Right forelimb (tissue), 1 donor: ENCODE results near the gene TSC2.

ENCODE experiments used
- DNase-seq: peaks from one replicate; pipeline ENCODE4 v3.0.0-alpha.2; 2018

The TSC2 gene

GRCh38 chr16:2072926-2073325 is 25.1 kb downstream of the TSC2 start:
- no peak for DNase-seq

- no peak for DNase-seq
These were observed 26.3 kb downstream of the TSC2 start for GRCh38 chr16:2074071-2074470.

GRCh38 chr16:2075631-2076030 is 27.8 kb downstream of the TSC2 start:
- DNase-seq, result no peak

- DNase-seq, result no peak
These were observed 28.5 kb downstream of the TSC2 start for GRCh38 chr16:2076072-2076865.

GRCh38 chr16:2077016-2077415 is 29.2 kb downstream of the TSC2 start:
- DNase-seq, result no peak

GRCh38 chr16:2077696-2078095 is 29.9 kb downstream of the TSC2 start:
- no peak for DNase-seq

GRCh38 chr16:2078096-2078495 is 30.3 kb downstream of the TSC2 start:
- DNase-seq, result no peak

GRCh38 chr16:2078691-2079090 is 30.9 kb downstream of the TSC2 start:
- no peak for DNase-seq

- DNase-seq, result no peak
These were observed 31.6 kb downstream of the TSC2 start for GRCh38 chr16:2079311-2079800.

GRCh38 chr16:2079991-2080390 is 32.2 kb downstream of the TSC2 start:
- no peak for DNase-seq

GRCh38 chr16:2081201-2082084 is 33.7 kb downstream of the TSC2 start:
- DNase-seq, result no peak

GRCh38 chr16:2082171-2082982 is 34.6 kb downstream of the TSC2 start:
- no peak for DNase-seq

- DNase-seq, result no peak
These were observed 35.2 kb downstream of the TSC2 start for GRCh38 chr16:2082983-2083364.

- DNase-seq, result no peak
These were observed 35.6 kb downstream of the TSC2 start for GRCh38 chr16:2083409-2083808.

GRCh38 chr16:2083876-2084780 is 36.3 kb downstream of the TSC2 start:
- DNase-seq, result no peak

GRCh38 chr16:2084895-2085625 is 37.3 kb downstream of the TSC2 start:
- DNase-seq, result no peak

GRCh38 chr16:2085669-2086068 is 37.9 kb downstream of the TSC2 start:
- DNase-seq, result no peak

GRCh38 chr16:2086106-2086742 is 38.4 kb downstream of the TSC2 start:
- DNase-seq, result no peak

GRCh38 chr16:2086812-2087747 is 39.3 kb downstream of the TSC2 start:
- no peak for DNase-seq
